Activated T-helper 1 cell treated with anti-CD3 and anti-CD28 coated beads, Interleukin-2, amount 50 U/mL, for 16 hours (primary cell): ENCODE data around the gene RNFT2.
"Not testable (repeated sequence)": the region's sequence is repeated elsewhere in the genome, so short reads cannot be mapped to it uniquely, and the experiment has no call there.

Experiments used
- DNase-seq, 2 donors: peaks; one replicate each; pipeline ENCODE4 v3.0.0-alpha.2; 2020; ENCODE audit warnings: low read depth in 1 of 2, low spot score in 1 of 2

The RNFT2 gene

GRCh38 chr12:116744766-116745165 is 6.7 kb downstream of the RNFT2 start:
- DNase-seq: no peak

DNA sequence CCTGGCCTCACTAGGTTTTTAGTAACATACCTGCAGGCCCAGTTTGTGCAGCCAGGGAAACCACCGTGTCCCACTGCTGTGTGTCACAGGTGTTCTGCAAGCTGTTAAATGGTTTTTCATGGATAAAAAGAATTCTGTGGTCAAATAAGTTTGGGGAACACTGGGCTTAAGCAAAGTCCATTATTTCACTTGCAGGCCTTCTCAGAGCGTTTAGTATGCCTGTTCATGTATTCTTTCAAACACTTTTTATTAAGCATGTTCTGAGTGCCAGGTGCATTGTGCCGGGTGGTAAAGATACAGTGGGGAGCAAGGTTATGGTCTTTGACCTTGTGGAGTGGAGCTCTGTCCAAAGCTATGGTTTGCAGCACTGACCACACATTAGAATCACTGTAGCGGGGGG is 7.4 kb downstream of the RNFT2 start:
- DNase-seq: no peak

GRCh38 chr12:116749884-116750283 is 11.8 kb downstream of the RNFT2 start:
- DNase-seq: no peak

- DNase-seq: no peak
Observed at GRCh38 chr12:116750298-116750697, 12.2 kb downstream of the RNFT2 start.

DNA sequence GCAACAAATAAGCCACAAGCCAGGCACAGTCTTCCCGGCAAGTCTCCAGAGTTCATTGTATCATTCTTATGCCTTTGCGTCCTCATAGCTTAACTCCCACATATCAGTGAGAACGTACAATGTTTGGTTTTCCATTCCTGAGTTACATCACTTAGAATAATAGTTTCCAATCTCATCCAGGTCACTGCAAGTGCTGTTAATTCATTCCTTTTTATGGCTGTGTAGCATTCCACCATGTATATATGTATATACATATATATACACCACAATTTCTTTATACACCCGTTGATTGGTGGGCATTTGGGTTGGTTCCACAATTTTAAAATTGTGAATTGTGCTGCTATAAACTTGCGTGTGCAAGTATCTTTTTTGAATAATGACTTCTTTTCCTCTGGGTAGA is 16.0 kb downstream of the RNFT2 start:
- DNase-seq: not testable (repeated sequence)

DNA sequence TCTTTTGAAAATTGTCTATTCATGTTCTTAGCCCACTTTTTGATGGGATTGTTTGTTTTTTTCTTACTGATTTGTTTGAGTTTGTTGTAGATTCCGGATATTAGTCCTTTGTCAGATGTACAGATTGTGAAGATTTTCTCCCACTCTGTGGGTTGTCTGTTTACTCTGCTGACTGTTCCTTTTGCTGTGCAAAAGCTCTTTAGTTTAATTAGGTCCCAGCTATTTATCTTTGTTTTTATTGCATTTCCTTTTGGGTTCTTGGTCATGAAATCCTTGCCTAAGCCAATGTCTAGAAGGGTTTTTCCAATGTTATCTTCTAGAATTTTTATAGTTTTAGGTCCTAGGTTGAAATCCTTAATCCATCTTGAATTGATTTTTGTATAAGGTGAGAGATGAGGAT is 16.7 kb downstream of the RNFT2 start:
- DNase-seq: not testable (repeated sequence)

DNA sequence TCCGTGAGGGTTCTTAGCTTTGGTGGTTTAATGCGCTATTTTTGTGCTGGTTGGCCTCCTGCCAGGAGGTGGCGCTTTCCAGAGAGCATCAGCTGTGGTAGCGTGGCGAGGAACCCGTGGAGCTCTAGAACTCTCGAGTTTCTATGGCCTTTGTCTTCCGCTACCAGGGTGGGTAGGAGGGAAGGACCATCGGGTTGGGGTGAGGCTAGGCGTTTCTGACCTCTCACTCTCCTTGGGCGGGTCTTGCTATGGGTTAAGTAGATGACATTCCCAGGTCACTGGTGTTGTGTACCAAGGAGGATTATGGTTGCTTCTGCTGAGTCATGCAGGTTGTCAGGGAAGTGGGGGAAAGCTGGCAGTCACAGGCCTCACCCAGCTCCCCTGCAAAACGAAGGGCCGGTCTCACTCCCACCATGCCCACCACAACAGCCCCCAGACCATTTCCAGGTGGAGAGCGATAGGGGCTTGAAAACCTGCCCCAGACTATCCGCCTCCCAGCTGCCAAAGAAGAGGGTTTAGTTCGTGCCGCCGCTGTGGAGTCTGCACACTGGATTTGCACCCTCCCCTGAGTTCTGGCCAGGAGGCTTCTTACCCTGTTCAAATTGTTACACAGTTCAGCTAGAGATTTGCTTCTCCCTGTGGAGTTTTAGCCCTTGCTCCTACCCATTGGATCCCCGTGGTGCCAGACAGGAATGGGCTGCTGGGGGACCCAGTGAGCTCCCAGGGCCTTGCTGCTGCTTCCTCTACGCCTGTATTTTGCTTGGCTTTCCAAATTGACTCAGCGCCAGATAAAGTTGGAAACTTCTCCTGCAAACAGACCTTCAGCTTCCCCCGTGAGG is 21.9 kb downstream of the RNFT2 start:
- no peak for DNase-seq

- no peak for DNase-seq
Observed at GRCh38 chr12:116760622-116761020, 22.5 kb downstream of the RNFT2 start.

- DNase-seq: no peak
Observed at GRCh38 chr12:116761499-116761898, 23.4 kb downstream of the RNFT2 start.

DNA sequence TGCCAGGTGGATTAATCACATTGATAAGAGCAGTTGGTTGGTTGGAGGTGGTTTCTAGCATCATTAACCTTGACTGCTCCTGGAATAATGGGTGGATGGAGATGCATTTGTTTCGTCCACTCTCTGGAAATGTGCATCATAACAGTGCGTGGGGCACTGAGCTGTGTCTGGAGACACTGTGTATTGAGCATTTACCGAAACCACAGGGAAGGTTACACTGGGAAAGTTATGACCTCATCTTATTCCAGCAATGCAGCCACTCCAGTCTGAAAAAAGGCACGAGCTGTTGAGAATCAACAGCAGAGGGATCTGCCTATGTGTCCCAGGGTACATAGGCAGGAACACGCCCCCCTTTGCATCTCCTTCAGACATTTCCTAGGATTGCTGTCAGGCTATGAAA is 27.2 kb downstream of the RNFT2 start:
- DNase-seq: no peak

GRCh38 chr12:116766285-116766684 is 28.2 kb downstream of the RNFT2 start:
- DNase-seq: no peak

GRCh38 chr12:116766746-116767145 is 28.6 kb downstream of the RNFT2 start:
- no peak for DNase-seq

DNA sequence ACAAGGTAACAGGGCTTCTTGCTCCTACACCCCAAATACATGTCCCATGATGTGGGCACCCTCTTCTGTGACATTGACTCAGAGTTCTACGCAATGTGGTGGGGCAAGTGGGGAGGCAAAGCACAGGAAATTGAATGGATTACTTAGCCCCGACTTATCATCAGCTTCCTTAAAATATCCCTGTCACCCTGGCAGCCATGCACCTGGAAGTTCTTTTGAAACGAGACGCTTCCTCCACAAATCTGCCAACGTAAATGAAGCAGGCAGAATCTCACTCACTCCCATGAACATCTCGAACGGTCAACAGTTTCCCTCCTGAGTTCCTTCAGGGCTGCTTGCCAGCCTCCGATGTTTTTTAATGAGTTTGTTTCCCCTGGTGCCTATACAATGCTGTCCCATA is 33.5 kb downstream of the RNFT2 start:
- DNase-seq: no peak

DNA sequence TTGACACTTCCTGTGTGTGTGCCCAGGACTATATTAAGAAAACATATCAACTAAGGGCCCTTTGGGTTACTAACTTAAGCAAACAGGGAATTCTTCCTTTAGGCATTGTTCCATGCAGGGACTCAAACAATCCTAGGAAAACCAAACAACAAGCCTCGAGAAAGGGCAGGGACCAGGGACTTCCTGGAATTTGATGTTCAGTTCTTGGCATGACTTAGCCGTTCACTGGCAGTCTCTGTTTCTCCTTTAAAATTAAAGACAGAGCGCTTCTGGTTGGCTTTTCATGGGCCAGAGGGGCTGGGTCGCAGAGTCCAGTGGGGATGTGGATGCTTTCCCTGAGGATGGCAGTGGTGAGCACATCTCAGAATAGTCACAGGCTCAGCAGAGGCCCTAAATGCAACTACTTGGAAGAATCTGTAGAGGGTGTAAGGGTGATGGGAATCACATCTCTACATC is 35.2 kb downstream of the RNFT2 start:
- DNase-seq: no peak

- DNase-seq: no peak
Observed at GRCh38 chr12:116774020-116774419, 35.9 kb downstream of the RNFT2 start.

DNA sequence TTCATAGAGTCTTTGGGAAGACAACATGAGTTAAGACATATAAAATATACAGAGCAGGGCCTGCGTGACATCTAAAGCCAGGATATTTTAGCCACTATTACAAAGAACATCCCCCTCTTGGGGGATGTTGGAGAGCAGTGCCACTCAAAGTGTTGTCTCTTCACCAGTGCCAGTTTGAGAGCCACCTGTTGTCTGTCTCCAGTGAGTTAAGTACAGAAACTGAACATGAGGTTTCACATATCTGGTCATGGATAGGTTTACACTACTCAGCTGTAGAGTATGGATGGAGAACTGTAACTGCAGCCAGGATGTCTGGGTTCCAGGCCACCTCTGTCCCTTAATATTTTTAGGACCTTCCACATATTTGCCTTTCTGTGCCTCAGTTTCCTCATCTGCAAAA is 39.1 kb downstream of the RNFT2 start:
- no peak for DNase-seq

DNA sequence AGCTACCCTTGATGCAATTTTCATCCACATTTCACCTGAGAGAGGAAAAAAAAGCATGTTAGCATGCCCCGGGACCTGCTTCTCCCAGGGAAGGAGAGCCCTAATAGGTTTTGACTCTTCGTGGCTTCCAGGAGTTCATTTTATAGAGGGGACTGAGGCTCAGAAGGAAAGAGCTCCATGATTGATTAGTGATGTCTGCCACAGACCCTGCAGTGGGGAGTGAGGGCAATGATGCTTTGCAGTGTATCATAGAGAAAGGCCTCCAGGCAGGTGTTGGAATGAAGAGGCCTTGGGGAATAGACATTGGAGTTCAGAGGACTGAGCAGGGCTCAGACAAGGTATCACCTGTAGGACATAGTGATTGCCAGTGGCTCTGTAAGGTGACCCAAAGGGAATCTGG is 41.5 kb downstream of the RNFT2 start:
- DNase-seq: no peak

DNA sequence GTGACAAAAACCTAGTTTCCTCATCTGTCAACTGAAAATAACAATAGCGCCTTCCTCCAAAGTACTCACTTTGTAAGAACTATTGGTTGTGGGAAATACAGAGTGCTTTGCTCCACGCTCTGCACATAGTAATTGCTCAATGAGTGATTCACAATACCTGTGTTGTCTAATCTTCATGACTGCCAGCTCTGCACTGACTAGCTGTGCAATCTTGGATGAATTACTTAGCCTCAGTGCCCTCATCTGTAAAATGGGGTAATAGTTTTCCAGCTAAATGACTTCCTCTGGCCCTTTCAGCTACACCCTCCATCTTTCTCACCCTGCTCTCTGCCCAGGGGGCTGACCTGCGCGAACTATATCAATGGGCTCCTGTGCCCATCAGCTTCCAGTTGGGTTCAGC is 42.8 kb downstream of the RNFT2 start:
- DNase-seq: no peak

DNA sequence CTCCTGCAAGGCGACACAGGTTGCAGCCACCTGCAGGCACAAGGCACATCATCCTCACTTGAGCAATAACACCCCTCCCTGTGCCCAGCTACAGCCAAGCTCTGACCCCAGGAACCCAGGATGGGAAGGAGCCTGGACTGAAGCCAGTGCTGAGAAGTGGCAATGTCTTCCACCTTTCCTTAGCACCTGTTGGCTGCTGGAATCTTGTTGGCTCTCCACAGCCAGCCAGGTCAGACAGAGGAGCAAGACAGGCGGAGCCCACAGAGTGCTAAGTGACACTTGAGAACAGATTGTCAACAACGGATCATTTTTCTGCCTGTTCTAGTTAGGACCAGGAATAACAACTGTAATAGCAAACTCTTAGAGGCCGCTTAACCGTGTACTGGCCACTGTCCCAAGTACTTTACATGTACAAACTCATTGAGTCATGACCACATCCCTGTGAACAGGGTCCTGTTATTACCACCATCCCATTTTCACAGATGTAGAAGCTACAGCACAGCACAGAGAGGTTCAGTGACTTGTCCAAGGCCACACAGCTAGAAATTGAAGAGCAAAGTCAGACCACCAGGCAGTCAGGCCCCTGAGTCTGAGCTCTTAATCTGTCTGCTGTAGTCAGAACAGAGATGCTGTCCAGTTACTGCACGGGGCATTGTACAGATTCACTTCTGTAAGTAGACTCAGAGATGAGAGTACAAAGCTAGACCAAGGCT is 45.6 kb downstream of the RNFT2 start:
- no peak for DNase-seq

DNA sequence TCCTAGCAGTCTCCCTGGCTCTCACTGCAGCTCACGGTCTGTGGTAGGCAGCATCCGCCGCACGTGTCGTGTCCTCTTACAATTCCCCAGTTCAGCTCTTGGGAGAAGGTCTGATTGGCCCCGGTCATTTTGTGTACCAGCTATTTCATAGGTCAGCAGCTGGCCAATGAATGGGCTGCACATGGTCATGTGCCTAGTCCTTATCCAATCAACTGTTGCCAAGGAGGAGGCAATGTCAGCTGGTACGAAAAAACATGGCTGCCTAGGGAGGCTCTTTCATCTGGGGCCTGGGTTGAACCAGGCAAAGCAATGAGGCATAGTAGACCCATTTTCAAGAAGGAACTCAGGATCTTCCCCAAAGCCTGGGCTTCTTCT is 46.1 kb downstream of the RNFT2 start:
- no peak for DNase-seq

GRCh38 chr12:116789562-116789961 is 51.4 kb downstream of the RNFT2 start:
- not testable (repeated sequence) for DNase-seq

GRCh38 chr12:116790066-116790465 is 52.0 kb downstream of the RNFT2 start:
- DNase-seq: no peak

- DNase-seq: no peak
Observed at GRCh38 chr12:116792403-116792802, 54.3 kb downstream of the RNFT2 start.
